HG03460 (cell line): Measurements from ENCODE around the gene SCIMP.
"Not testable (repeated sequence)": the region's sequence is repeated elsewhere in the genome, so short reads cannot be mapped to it uniquely, and the experiment has no call there.

Experiments used
- ATAC-seq: cut with Tn5 transposase; IDR thresholded peaks from one replicate; pipeline ENCODE4 v1.9.1; 2021; ENCODE audit not compliant: unreplicated experiment

SCIMP gene

DNA sequence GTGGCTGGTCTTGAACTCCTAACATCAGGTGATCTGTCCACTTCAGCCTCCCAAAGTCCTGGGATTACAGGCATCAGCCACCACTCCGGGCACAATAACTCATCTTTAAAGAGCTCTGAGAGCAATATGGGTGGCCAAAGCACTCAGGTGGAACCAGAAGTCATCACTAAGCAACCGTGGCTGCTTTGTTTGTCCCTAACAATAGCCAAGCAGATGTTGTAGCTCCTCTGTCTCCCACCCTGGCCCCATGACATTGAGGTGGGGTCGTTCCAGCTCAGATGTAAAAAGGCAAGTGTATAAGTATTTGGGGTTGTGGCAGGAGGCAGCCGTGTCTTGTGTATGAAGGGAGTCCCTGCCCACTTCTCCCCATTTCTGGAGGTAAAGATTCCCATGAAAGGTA, 3.7 kb upstream of the SCIMP start:
- no peak for ATAC-seq

DNA sequence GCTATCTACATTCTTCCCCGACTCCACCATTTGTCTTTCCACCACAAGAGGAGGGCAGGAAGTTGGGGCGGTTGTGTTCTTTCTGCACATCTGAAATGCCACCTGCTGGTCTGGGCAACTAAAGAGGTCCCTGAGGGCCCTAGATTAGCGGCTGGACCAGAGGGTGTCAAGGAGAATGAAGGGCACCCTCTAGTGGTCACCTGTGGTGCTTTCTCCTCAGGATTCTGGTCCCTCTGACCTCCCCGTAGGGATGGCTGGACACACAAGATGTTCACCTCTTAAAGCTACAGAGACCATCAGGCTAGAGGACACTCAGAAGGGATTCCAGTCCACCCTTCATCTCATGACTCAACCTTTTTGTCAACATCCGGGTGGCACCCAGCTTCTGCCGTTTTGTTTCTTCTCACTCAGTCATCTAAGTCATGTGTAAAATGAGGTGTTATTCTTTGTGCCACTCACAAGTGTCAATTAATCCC, 2.9 kb upstream of the SCIMP start:
- ATAC-seq = no peak

DNA sequence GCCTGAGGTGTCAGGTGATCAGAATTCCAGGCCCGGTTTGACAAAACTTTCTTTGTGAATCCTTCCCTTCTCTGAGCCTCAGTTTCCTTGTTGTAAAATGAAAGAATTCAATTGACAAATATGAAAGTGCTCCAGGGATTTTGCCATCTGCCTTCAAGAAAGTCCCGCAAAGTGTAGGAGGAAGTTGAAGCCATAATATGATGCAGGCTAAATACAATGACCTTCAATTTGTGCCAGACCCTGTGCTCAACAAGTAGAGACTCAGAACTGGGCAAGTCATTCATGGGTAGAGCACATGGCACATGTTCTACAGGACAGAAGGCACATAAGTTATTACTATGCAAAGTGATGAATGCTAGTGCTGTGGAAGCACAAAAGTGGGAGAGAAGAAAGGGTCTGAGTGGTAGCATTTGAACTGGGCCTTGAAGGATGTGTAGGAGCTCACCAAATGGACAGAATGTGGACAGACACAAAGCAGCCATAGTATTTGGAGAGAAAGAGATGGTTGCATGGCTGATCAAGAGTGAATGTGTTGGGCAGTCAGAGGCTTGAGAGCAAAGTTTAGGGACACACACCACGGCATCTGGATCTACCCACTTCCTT, 2.4 kb upstream of the SCIMP start:
- no peak for ATAC-seq

DNA sequence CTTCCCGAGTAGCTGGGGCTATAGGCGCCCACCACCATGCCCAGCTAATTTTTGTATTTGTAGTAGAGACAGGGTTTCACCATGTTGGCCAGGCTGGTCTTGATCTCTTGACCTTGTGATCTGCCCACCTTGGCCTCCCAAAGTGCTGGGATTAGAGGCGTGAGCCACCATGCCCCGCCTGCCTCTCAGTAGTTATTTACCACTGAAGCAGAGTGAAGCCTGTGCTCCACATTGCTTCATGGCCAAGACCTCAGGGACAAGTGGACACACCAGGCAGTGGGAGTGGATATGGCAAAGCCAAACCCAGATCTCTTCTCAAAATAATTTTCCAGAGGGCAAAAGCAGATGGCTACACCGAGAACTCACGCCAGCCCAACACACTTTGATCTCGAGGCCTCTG, 1.2 kb downstream of the SCIMP start:
- ATAC-seq = not testable (repeated sequence)

DNA sequence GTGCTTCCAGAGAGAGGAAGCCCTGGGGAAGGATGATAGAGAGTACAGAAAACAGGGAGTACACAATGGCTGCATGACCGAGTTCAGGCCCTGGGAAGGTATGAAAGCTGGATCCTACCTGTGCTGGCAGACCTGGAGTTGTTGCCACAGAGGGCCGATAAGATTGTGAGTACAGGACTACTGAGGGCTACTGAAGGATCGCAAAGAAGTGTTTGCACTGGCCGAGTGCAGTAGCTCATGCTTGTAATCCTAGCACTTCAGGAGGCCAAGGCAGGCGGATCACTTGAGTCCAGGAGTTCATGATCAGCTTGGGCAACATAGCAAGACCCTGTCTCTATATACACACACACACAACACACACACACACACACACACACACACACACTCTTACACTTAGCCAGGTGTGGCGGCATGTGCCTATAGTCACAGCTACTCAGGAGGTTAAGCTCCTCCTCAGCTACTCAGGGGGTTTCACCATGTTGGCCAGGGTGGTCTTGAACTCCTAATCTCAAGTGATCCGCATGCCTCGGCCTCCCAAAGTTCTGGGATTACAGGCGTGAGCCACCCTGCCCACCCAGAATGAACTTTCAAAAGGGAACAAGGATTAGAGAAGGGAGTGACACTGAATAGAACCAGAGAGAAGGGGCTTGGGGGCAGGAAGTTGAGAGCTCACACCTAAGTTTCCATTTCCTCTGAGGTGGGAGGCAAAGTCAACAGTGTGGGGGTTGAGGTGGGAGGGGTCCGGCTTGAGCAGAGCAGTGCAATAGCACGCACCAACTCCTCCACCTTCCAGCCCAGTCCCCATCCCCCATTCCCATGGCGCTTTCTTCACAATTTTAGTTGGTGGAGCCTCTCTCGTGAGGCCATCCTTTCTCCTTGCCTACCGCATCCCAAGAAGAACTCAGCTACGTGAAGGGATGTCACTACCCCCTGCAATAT, 7.5 kb downstream of the SCIMP start:
- no peak for ATAC-seq

DNA sequence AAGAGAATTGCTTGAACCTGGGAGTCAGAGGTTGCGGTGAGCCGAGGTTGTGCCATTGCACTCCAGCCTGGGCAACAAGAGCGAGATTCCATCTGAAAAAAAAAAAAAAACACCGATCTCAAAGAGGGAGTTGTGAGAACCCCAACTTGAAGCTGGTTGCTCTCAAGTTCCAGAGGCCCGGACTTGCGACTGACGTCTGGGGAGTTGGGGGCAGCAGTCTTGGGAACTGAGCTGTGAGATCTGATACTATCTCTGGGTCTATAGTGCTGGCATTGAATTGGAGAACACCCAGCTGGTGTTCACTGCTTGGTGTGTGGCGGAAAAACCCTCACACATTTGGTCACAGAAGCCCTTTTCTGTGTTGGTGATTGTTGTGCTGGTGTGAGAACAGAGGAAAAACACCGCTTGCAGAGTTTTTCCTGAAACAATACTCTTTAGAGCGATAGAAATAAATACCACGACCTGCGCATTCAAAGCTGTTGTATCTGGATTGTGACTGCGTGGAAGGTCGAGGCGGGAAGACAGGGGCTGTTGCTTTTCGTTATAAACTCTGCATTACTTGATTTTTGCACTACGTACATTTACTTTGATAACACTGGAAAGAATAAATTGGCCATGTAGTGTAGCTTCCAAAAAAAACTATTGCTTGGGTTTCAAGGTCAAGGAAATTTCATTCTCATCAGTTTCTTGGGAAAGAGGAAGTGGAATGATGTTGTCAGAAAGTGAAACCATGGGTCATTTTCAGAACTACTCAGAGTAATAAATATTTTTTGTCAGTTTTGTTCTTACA, 8.8 kb downstream of the SCIMP start:
- ATAC-seq = no peak

DNA sequence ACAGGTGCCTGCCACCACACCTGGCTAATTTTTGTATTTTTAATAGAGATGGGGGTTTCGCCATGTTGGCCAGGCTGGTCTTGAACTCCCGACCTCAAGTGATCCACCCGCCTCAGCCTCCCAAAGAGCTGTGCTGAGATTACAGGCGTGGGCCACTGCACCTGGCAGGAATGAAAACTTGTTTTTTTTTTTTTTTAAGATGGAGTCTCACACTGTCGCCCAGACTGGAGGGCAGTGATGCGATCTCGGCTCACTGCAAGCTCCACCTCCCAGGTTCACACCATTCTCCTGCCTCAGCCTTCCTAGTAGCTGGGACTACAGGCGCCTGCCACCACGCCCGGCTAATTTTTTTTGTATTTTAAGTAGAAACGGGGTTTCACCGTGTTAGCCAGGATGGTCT, 12.7 kb downstream of the SCIMP start:
- not testable (repeated sequence) for ATAC-seq

DNA sequence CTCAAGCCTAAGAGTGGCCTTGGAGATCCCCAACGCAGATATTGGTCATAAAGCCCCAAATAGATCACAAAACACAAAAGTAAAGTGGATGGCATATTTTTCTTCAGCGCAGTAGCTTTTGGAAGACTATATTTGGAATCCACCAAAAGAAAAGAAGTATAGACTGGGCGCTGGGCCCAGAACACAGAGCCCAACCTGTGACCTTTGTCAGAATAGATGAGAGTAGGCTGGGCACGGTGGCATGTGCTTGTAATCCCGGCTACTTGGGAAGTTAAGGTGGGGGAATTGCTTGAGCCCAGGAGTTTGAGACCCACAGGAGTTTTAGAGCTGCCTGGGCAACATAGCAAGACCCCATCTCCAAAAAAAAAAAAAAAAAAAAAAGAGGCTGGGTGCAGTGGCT, 14.6 kb downstream of the SCIMP start:
- ATAC-seq = no peak

DNA sequence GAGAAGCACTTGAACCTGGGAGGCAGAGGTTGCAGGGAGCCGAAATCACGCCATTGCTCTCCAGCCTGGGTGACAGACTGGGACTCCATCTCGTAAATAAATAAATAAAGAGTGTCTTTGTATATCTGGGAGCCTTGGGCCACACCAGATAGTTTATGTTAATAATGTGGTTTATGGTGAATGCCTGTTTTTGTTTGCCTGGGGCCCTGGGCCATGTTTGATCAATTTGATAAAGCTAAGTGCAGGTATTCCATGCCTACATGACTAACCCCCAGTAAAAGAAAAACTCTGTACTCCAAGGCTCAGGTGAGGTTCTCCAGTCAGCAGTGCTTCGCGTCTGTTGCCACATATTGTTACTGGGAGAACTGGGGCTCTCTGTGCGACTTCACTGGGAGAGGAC, 15.1 kb downstream of the SCIMP start:
- ATAC-seq = no peak

DNA sequence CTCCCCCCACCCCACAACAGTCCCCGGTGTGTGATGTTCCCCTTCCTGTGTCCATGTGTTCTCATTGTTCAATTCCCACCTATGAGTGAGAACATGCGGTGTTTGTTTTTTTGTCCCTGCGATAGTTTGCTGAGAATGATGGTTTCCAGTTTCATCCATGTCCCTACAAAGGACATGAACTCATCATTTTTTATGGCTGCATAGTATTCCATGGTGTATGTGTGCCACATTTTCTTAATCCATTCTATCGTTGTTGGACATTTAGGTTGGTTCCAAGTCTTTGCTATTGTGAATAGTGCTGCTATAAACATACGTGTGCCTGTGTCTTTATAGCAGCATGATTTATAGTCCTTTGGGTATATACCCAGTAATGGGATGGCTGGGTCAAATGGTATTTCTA, 17.1 kb downstream of the SCIMP start:
- not testable (repeated sequence) for ATAC-seq

DNA sequence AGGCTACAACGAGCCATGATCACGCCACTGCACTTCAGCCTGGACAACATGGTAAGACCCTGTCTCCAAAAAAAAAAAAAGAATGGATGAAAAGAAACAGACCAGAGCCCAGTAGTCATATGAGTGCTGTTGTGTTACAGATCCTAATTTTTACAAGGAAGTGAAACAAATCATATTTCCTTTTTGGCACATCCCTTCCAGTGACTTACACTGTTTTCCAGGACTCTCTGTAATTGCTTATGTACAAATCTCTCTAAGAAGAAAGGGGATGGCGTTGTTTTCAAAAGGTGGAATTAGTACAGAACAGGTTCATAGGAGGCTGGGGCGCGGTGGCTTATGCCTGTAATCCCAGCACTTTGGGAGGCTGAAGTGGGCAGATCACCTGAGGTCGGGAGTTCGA, 23.2 kb downstream of the SCIMP start:
- ATAC-seq = no peak

DNA sequence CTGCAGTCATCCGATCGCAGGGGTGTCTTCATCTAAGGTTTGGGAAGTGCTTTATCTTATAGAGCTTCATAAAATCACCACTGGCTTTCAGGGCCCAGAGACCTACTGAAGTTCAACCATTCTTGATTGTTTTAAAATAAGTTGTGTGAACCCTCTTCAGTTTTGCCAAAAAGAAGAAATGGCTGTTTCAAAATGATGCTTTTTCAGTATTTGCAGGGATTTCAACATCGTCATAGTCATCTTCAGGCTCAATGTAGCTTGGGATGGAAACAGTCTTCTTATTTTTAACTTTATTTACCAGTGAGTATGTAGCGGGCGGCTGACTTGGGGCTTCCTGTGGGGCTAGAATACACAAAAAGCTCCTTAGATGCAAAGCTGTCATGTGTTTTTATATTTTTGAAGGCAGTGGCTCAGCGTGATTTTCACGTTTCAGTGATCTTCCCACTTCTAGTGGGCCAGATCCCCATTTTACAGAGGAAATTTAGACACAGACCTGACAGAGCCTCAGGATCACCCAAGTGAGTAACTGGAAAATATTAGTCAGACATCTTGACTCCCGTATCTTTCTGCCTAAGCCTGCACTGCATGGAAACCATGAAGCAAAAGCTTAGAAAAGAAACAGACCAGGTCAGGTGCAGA, 23.9 kb downstream of the SCIMP start:
- no peak for ATAC-seq

DNA sequence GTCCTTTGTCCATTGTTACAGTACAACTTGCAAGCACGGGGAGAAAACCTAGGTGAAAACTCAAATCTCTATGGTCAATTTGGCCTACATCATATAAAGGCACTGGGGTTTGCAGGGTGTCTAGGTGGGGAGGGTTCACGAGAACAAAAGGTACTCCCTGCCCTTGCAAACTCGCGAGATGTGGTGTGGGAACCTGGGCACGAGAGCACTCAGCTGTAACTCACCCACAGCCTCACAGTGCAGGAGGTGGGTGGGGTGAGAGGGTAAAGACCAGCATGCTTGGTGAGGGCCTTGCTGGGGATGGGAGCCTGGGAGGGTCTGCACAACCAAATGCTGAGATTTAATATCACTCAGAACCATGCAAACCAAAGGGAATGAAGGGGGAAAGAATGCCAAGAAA, 24.6 kb downstream of the SCIMP start:
- no peak for ATAC-seq

DNA sequence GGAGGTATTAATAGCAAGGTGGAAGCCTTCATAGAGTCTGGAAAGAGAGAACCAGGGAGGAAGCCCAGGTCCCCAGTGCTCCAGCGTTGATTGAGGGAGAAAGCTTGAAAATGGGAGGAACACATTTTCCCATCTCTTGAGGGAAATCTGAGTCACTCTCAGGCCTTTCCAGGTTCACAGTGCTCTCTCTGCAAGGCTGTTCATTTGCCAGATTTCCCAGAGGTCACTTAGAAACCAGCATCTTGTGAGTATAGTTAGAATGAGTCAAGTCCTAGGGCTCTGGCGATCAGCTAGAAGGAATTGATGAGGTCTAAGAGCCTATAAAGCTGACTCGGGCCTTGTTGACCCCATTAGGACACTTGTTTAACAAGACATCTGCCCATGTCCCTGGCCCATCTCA, 25.3 kb downstream of the SCIMP start:
- ATAC-seq = no peak

DNA sequence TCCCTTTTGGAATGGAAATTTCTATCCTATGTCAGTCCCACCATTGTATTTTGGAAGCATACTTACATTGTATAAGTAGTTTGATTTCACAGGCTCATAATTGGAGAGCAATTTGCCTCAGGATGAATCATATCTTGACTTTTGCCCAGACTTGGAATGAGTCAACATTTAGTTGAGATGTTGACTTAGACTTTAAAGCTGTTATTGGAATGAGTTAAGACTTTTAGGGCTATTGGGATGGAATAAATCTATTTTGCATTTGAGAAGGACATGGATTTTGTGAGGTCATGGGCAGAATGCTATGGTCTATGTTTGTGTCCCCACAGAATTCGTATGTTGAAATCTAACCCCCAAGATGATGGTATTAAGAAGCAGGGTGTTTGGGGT, 30.8 kb downstream of the SCIMP start:
- ATAC-seq = no peak

DNA sequence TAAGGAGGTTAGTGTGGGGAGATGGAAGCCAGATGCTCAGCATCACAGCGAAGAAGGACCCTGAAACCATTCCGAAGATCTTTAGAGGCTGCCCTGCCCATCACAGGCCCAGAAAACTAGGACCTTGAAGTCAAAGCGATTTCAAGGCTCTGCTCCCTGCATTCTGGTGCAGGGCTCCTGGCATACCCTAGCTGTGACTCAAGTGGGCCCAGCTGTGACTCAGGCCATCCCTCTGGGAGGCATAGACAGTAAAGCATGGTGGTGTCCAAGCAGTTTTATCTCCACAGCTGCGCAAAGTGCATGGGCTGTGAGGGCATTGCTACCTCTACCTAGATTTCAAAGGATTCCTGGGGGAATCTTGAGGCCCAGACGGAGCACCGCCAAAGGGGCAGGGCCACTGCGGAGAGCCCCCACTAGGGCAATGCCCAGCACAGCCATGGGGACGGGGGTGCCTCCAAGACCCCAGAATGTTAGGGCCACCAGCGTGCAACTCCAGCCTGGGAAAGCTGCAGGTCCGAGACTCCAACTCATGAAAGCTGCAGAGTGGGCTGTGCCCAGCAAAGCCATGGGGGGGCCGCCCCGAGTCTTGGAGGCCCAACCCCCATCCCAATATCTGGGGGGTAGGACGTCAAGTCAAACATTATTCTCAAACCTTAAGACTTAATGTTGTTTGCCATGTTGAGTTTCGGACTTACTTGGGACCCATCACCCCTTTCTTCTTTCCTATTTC, 31.3 kb downstream of the SCIMP start:
- no peak for ATAC-seq

DNA sequence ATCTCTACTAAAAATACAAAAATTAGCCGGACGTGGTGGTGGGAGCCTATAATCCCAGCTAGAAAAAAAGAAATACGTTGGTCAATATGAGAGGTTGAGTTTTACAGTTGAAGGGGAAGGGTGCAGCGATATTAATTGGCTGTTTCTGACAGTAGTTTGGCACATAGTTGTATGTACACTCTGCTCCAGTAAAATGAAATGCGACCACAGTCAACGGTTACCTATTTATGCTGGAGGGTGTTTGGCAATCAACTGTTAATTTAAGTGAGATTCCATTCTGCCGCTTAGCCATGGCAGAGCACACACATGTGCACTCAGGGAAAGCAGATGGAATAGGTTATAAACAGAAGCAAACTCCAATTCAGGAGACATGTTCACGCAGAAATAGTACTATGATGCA, 33.6 kb downstream of the SCIMP start:
- no peak for ATAC-seq

DNA sequence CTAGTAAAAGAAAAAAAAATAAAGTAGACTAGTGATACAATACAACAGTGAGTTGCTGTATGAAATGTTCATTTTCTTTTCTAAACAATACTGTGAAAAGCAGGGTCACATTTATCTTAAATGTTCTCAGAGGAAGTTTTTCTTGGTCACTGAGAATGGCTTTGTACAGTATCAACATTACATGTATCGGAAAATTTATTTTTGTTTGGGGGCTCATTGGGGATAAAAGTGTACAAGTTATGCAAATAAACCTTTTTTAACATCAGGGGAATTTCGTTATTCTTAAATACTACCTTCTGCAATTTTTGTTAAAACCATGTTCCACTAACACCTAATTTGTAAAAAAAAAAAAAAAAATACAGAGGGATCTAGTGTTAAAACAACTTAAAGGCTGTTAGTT, 34.3 kb downstream of the SCIMP start:
- no peak for ATAC-seq

DNA sequence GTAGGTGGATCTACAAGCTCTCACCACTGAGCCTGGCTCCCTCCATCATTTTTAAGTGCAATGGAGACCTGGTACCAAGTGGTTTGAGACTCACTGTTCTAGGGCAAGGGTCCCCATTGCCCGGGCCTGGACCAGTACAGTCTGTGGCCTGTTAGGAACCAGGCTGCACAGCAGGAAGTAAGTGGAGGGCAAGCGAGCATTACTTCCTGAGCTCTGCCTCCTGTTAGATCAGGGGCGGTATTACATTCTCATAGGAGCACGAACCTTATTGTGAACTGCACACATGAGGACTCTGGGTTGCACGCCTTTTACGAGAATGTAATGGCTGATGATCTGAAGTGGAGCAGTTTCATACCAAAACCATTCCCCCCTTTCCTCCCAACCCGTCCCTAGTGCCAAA, 36.2 kb downstream of the SCIMP start:
- no peak for ATAC-seq

DNA sequence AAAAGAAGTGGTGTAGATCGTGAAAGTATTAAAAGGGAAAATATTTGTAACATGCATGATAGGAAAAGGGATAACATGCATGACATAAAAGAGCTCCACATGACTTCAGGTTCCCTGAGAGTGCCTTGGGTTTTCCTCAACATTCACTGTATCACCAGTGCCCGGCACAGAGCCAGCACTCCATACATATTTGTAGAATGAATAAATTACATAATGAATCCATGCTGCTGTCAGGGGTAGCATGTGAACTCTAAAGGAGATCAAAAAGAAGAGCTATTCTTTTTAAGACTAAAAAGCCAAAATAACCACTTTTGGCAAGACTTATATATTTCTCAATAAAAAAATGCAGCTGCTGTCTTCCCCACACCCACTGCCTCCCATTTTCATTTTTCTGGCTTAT, 40.3 kb downstream of the SCIMP start:
- ATAC-seq = no peak
